ENCODE data around the gene OR6S1.

- TF ChIP-seq CTCF (IDR thresholded peaks at IDR 0.05; ENCODE audit: low read depth, low read length, poor library complexity, severe bottlenecking) (peak; percentile 93), EZH2phosphoT487 (IDR thresholded peaks at IDR 0.05; ENCODE audit: borderline replicate concordance, low read length) (no peak)
These were observed 32.1 kb downstream of the OR6S1 start for GRCh38 chr14:20609215-20610001.

Measured in DOHH2 (cell line).